Thoracic aorta (tissue), 2 donors: ENCODE results near the gene RAP1GAP2. TPM values are rescaled to one million over a fixed set of nuclear protein-coding genes. Genes with fewer than 3 reads are reported as not detected.

Source experiments
- ATAC-seq: fragments of 150-250 bp; one replicate; pipeline ENCODE4 v1.8.0; 2017; ENCODE audit warnings: low read depth; ENCODE audit not compliant: insufficient number of reproducible peaks, low FRiP score
- DNase-seq: peaks from one replicate; pipeline ENCODE4 v3.0.0-alpha.2; 2020; ENCODE audit warnings: low spot score
- H3K27ac ChIP-seq, 2 donors: fragments of 200-600 bp; sonication (generic); 1 replicate in 1 of 2; 2 replicates in 1 of 2; pipeline ENCODE4 v1.5.1; 2016; ENCODE audit warnings: mild to moderate bottlenecking in 2 of 2, moderate library complexity in 2 of 2
- H3K27me3 ChIP-seq: fragments of 200-600 bp; sonication (generic); replicated peaks from 2 replicates; pipeline ENCODE4 v1.6.0; 2016; ENCODE audit warnings: mild to moderate bottlenecking; ENCODE audit not compliant: insufficient read depth
- H3K36me3 ChIP-seq: fragments of 200-600 bp; sonication (generic); one replicate; pipeline ENCODE4 v1.5.1; 2016
- H3K4me1 ChIP-seq, 2 donors: fragments of 200-600 bp; sonication (generic); 1 replicate in 1 of 2; 2 replicates in 1 of 2; pipeline versions ENCODE4 v1.5.1 to v1.6.0; 2016; ENCODE audit warnings: low read depth in 2 of 2, mild to moderate bottlenecking in 1 of 2; ENCODE audit not compliant: control insufficient read depth in 1 of 2
- H3K4me3 ChIP-seq: fragments of 200-600 bp; sonication (generic); 2 replicates; pipeline ENCODE4 v1.5.1; 2016; ENCODE audit warnings: mild to moderate bottlenecking
- H3K9me3 ChIP-seq: fragments of 200-600 bp; sonication (generic); 2 replicates; pipeline ENCODE4 v1.5.1; 2016
- CTCF ChIP-seq: fragments of 200-600 bp; sonication (generic); IDR thresholded peaks from one replicate; pipeline ENCODE4 v1.5.1; 2019; ENCODE audit warnings: antibody characterized with exemption
- total RNA-seq, 2 donors: library from RNA; depleted of rRNA; stranded (reverse); fragments of >200 nt; gene quantifications; one replicate each; pipeline versions ENCODE4 v1.1.0 to v1.2.3, GENCODE V29; 2016

RAP1GAP2 gene
- total RNA-seq, 2 donors from 2014 or later, result 10.0 to 12.4 TPM

DNA sequence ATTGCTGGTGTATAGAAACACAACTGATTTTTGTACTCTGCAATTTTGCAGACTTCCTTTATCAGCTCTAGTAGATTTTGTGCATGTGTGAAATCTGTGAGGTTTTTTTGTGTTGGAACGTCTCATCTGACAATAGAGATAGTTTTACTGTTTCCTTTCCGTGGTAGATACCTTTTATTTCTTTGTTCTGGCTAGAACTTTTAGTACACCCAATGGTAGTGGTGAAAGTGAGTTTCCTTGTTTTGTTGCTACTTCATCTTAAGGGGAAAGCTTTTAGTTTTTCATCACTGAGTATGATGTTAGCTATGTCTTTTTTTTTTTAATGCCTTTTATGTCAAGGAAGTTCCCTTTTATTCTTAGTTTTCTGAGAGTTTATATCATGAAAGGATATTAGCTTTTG lies 149.1 kb downstream of the RAP1GAP2 start:
- DNase-seq, result no peak
- no peaks in the 10 kb centered on the region for H3K9me3 ChIP-seq

DNA sequence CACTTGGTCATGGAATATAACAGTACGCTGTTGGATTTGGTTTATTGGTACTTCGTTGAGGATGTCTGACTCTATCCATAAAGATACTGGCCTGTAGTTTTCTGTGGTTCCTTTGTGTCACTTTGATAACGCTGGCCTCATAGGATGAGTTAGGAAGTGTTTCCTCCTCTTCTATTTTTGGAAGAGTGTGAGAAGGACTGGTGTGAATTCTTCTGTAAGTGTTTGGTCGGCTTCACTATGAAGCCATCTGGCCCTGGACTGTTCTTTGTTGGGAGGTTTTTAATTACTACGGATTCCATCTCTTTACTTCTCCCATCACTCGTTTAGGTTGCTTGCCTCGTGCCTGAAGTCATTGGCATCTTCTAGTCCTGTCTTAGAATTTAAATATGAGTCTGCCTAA lies 149.9 kb downstream of the RAP1GAP2 start:
- DNase-seq (no peak), ATAC-seq (no peak)
- Histone ChIP-seq H3K4me3 (no peak overlapping the region), H3K36me3 (no peaks in the 10 kb centered on the region), H3K9me3 (no peaks in the 10 kb centered on the region), H3K27me3 (no peaks in the 10 kb centered on the region), H3K4me1 (no peaks in the 10 kb centered on the region), H3K27ac (no peak overlapping the region)
- TF ChIP-seq CTCF, result no peak

More for the DNA sequence above, 149.1 kb downstream of the RAP1GAP2 start:
- Histone ChIP-seq H3K36me3 (no peaks in the 10 kb centered on the region), H3K27me3 (no peaks in the 10 kb centered on the region), H3K27ac (no peak overlapping the region), H3K4me3 (no peak overlapping the region), H3K4me1 (peaks cover under 1 to 6% of the 10 kb centered on the region in 2 donors)
- no peak for TF ChIP-seq CTCF
- ATAC-seq, result no peak

DNA sequence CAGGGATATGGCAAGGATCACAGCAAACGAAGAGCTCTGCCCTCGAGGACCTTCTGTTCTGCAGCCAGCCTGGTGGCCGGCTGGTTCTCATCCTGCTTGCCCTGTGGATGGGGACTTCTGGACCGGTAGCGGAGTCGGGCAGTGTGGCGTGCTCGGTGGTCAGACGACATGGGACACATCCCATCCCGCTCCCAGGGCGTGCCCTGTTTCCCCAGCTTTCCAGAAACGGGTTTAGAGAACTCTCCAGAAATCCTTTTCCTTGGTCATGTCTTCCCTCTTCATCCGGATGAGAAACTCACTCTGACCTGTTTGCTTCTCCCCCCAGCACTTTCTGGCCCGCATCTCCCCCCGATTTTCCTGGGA lies 151.3 kb downstream of the RAP1GAP2 start:
- no peaks in the 10 kb centered on the region for H3K27me3 ChIP-seq
- no peaks in the 10 kb centered on the region for H3K9me3 ChIP-seq
- no peak for TF ChIP-seq CTCF
- ATAC-seq (no peak), DNase-seq (no peak)
- H3K4me1 ChIP-seq, result no peaks in the 10 kb centered on the region
- no peaks in the 10 kb centered on the region for H3K36me3 ChIP-seq
- H3K27ac ChIP-seq, result no peak overlapping the region
- H3K4me3 ChIP-seq, result no peak overlapping the region

GRCh38 chr17:2947996-2948550 lies 151.8 kb downstream of the RAP1GAP2 start:
- DNase-seq, result no peak
- TF ChIP-seq CTCF, result no peak
- no peak for ATAC-seq

GRCh38 chr17:2948721-2949468 lies 152.7 kb downstream of the RAP1GAP2 start:
- H3K27me3 ChIP-seq, result no peaks in the 10 kb centered on the region
- H3K9me3 ChIP-seq, result no peaks in the 10 kb centered on the region
- TF ChIP-seq CTCF, result no peak
- DNase-seq, result no peak
- H3K36me3 ChIP-seq, result no peaks in the 10 kb centered on the region
- no peak overlapping the region for H3K27ac ChIP-seq
- ATAC-seq, result no peak
- no peak overlapping the region for H3K4me3 ChIP-seq
- H3K4me1 ChIP-seq, result no peaks in the 10 kb centered on the region

More at GRCh38 chr17:2947996-2948550, 151.8 kb downstream of the RAP1GAP2 start:
- no peak overlapping the region for H3K27ac ChIP-seq
- no peaks in the 10 kb centered on the region for H3K36me3 ChIP-seq
- H3K4me3 ChIP-seq, result no peak overlapping the region
- H3K4me1 ChIP-seq, result no peaks in the 10 kb centered on the region
- no peaks in the 10 kb centered on the region for H3K9me3 ChIP-seq
- no peaks in the 10 kb centered on the region for H3K27me3 ChIP-seq
